HepG2 (cell line): Measurements from ENCODE around the gene EI24. TPM values are rescaled to one million over a fixed set of nuclear protein-coding genes. Genes with fewer than 3 reads are reported as not detected.

Source experiments
- CREM ChIP-seq, 2 experiments: sonication (generic) in 1 of 2; formaldehyde crosslinking in 1 of 2; IDR thresholded peaks; 2 replicates each; pipeline versions ENCODE4 v1.4.0 to v1.6.1; 2016 to 2020; ENCODE audit warnings: antibody characterized with exemption in 1 of 2, mild to moderate bottlenecking in 1 of 2, missing genetic modification reagents in 1 of 2
- DNMT3B ChIP-seq: conservative IDR thresholded peaks from 2 replicates; pipeline ENCODE4 v1.6.1; 2016; ENCODE audit warnings: missing biosample characterization, control low read depth
- RFX3 ChIP-seq: IDR thresholded peaks from 2 replicates; pipeline ENCODE4 v1.6.1; 2016; ENCODE audit warnings: missing biosample characterization, missing genetic modification reagents
- SSRP1 ChIP-seq: IDR thresholded peaks from 2 replicates; pipeline ENCODE4 v1.6.1; 2016; ENCODE audit warnings: control low read depth
- TBP ChIP-seq: sonication (generic); formaldehyde crosslinking; IDR thresholded peaks from 2 replicates; pipeline ENCODE4 v1.5.0; 2020; ENCODE audit warnings: missing genetic modification reagents
- TCF7L2 ChIP-seq: IDR thresholded peaks from 2 replicates; pipeline ENCODE4 v1.6.1; 2011; ENCODE audit warnings: mild to moderate bottlenecking, low read depth, low read length, moderate library complexity
- TMF1 ChIP-seq: sonication (generic); formaldehyde crosslinking; IDR thresholded peaks from 2 replicates; pipeline ENCODE4 v1.8.1; 2022; ENCODE audit warnings: low read depth, missing genetic modification reagents
- TOE1 ChIP-seq: sonication (generic); formaldehyde crosslinking; IDR thresholded peaks from 2 replicates; pipeline ENCODE4 v1.4.0; 2020; ENCODE audit warnings: mild to moderate bottlenecking, missing genetic modification reagents
- ZKSCAN5 ChIP-seq: sonication (generic); formaldehyde crosslinking; IDR thresholded peaks from 2 replicates; pipeline ENCODE4 v1.5.1; 2020; ENCODE audit warnings: mild to moderate bottlenecking, missing genetic modification reagents
- ZNF234 ChIP-seq: sonication (generic); formaldehyde crosslinking; conservative IDR thresholded peaks from 2 replicates; pipeline ENCODE4 v1.5.1; 2020; ENCODE audit warnings: mild to moderate bottlenecking, missing genetic modification reagents
- ZNF446 ChIP-seq: sonication (generic); formaldehyde crosslinking; IDR thresholded peaks from 2 replicates; pipeline ENCODE4 v1.5.0; 2020; ENCODE audit warnings: mild to moderate bottlenecking, missing genetic modification reagents
- ZNF567 ChIP-seq: sonication (generic); formaldehyde crosslinking; IDR thresholded peaks from 2 replicates; pipeline ENCODE4 v1.8.1; 2023; ENCODE audit warnings: mild to moderate bottlenecking, missing genetic modification reagents, borderline replicate concordance
- ZNF644 ChIP-seq: IDR thresholded peaks from 2 replicates; pipeline ENCODE4 v1.6.1; 2016; ENCODE audit warnings: low read depth
- ZNF746 ChIP-seq: sonication (generic); formaldehyde crosslinking; IDR thresholded peaks from 2 replicates; pipeline ENCODE4 v1.8.0; 2022; ENCODE audit warnings: mild to moderate bottlenecking, missing genetic modification reagents
- ZSCAN25 ChIP-seq: sonication (generic); formaldehyde crosslinking; IDR thresholded peaks from 2 replicates; pipeline ENCODE4 v1.8.0; 2022; ENCODE audit warnings: mild to moderate bottlenecking, missing genetic modification reagents
- ZSCAN30 ChIP-seq: sonication (generic); formaldehyde crosslinking; IDR thresholded peaks from 2 replicates; pipeline ENCODE4 v1.5.0; 2020; ENCODE audit warnings: mild to moderate bottlenecking, missing genetic modification reagents
- ZZZ3 ChIP-seq: sonication (generic); formaldehyde crosslinking; IDR thresholded peaks from 2 replicates; pipeline ENCODE4 v1.4.0; 2020; ENCODE audit warnings: missing genetic modification reagents, mild to moderate bottlenecking, borderline replicate concordance
- polyA plus RNA-seq, 8 experiments: library from polyadenylated mRNA; depleted of rRNA in 3 of 8; stranded (reverse) in 7 of 8; unstranded in 1 of 8; fragments of >200 nt; fragmentation: Illumina TruSeq in 4 of 8; extraction: Trizol in 4 of 8; gene quantifications; 2 replicates each; pipeline versions ENCODE4 v1.2.1 to v1.2.3, GENCODE V29; 2011 to 2016; ENCODE audit warnings: low read depth in 4 of 8, missing spikeins in 1 of 8, mixed read lengths in 1 of 8; ENCODE audit not compliant: insufficient read depth in 1 of 8
- total RNA-seq, 5 experiments: library from RNA; depleted of rRNA; stranded (reverse); fragments of >200 nt; fragmentation: Illumina TruSeq; extraction: Trizol; gene quantifications; 2 replicates each; pipeline ENCODE4 v1.2.3, GENCODE V29; 2016; ENCODE audit warnings: low read depth in 1 of 5
- TF ChIP-seq, protein P1 (sequence below): sonication (generic); formaldehyde crosslinking; IDR thresholded peaks from 2 replicates; pipeline ENCODE4 v1.4.0; 2020; ENCODE audit warnings: missing genetic modification reagents
- TF ChIP-seq, protein P2 (sequence below): sonication (generic); formaldehyde crosslinking; IDR thresholded peaks from 2 replicates; pipeline ENCODE4 v1.5.1; 2020; ENCODE audit warnings: missing genetic modification reagents, mild to moderate bottlenecking, borderline replicate concordance
- TF ChIP-seq, protein P3 (sequence below): sonication (generic); formaldehyde crosslinking; IDR thresholded peaks from 2 replicates; pipeline ENCODE4 v1.4.0; 2020; ENCODE audit warnings: mild to moderate bottlenecking, missing genetic modification reagents
- TF ChIP-seq, protein P4 (sequence below): sonication (generic); formaldehyde crosslinking; IDR thresholded peaks from 2 replicates; pipeline ENCODE4 v1.5.0; 2020; ENCODE audit warnings: missing genetic modification reagents

The EI24 gene
- total and polyA plus RNA-seq, 2 of the 13 experiments (the other 11 are each of a cell fraction or from before 2014, with no cell fraction given) = 84.7 to 126 TPM

DNA sequence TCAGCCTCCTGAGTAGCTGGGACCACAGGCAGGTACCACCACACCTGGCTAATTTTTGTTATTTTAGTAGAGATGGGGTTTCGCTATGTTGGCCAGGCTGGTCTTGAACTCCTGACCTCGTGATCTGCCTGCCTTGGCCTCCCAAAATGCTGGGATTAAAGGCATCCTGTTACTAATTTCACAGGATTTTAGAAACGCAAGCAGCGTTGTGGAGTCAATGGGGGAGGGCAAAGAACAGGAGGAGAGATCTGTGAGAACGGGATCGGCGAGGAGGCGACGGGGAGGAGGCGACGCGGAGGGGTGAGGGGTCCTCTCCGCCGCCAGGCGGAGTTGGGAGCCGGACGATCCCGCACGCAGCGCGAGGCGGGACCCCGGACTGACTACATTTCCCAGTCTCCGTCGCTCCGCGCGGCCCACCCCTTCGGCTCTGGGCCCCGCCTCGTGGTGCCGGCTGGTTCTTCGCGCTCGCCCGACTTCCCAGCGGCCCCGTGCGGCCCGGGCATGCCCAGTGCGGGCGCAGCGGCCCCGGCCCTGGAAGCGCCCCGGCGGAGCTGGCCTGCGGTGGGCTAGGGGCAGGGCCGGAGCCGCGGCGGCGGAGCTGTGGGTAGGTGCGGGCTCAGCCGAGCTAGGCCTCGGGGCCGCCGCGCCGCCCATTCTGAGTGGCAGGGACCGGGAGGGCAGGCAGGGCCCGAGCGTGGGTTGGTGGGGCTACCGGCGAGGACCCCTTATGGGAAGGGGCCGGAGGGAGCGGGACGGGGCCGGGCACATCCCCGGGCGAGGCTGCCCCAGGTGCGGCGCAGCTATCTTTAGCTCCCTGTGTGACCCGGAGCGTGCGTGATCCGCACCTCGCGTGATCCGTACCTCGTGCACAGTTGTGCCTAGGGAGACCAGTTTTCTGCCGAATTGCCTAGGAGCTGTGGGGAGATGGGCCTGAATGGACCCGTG lies at the start of gene EI24 (continued):
- TF ChIP-seq DNMT3B (CRISPR knock-in tag) (no peak), ZSCAN25 (CRISPR knock-in tag) (peak; percentile 43; the same call in 1 of the 2 replicates), ZNF234 (CRISPR knock-in tag) (no peak), SSRP1 (CRISPR knock-in tag) (no peak), CREM (IDR thresholded peaks at IDR 0.05) (no peak; the same call in 1 of the 2 replicates), CREM (CRISPR knock-in tag; IDR thresholded peaks at IDR 0.05) (no peak), TMF1 (0 out of 2 replicates have a peak, but pooled peaks have one; percentile 59), ZNF746 (no peak), ZSCAN30 (CRISPR knock-in tag) (no peak), ZNF446 (no peak), ZNF567 (CRISPR knock-in tag) (no peak), ZNF644 (no peak), ZZZ3 (CRISPR knock-in tag) (peak; percentile 68), TBP (CRISPR knock-in tag) (no peak), TCF7L2 (no peak), RFX3 (CRISPR knock-in tag) (no peak), ZKSCAN5 (CRISPR knock-in tag) (peak; percentile 100), TOE1 (CRISPR knock-in tag) (peak; percentile 69; the same call in 1 of the 2 replicates)
- TF ChIP-seq, protein P1, sequence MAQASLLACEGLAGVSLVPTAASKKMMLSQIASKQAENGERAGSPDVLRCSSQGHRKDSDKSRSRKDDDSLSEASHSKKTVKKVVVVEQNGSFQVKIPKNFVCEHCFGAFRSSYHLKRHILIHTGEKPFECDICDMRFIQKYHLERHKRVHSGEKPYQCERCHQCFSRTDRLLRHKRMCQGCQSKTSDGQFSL (CRISPR knock-in tag) = no peak
- TF ChIP-seq, protein P2, sequence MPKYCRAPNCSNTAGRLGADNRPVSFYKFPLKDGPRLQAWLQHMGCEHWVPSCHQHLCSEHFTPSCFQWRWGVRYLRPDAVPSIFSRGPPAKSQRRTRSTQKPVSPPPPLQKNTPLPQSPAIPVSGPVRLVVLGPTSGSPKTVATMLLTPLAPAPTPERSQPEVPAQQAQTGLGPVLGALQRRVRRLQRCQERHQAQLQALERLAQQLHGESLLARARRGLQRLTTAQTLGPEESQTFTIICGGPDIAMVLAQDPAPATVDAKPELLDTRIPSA (CRISPR knock-in tag) = 0 out of 2 replicates have a peak, but pooled peaks have one; percentile 52
- TF ChIP-seq, protein P3, sequence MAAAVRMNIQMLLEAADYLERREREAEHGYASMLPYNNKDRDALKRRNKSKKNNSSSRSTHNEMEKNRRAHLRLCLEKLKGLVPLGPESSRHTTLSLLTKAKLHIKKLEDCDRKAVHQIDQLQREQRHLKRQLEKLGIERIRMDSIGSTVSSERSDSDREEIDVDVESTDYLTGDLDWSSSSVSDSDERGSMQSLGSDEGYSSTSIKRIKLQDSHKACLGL (CRISPR knock-in tag) = peak; percentile 61; the same call in 1 of the 2 replicates
- TF ChIP-seq, protein P4, sequence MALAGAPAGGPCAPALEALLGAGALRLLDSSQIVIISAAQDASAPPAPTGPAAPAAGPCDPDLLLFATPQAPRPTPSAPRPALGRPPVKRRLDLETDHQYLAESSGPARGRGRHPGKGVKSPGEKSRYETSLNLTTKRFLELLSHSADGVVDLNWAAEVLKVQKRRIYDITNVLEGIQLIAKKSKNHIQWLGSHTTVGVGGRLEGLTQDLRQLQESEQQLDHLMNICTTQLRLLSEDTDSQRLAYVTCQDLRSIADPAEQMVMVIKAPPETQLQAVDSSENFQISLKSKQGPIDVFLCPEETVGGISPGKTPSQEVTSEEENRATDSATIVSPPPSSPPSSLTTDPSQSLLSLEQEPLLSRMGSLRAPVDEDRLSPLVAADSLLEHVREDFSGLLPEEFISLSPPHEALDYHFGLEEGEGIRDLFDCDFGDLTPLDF = peak; percentile 36; the same call in 1 of the 2 replicates
